Ramos (cell line): ENCODE measurements around the gene IFI30.

Experiments
- in situ Hi-C: fragments of 300-500 bp; cut with MboI; formaldehyde crosslinking; loops from one replicate; pipeline ENCODE4 v1.14.3; 2022; ENCODE audit warnings: low sequenced_read_pairs; ENCODE audit not compliant: unreplicated experiment

The IFI30 gene

DNA sequence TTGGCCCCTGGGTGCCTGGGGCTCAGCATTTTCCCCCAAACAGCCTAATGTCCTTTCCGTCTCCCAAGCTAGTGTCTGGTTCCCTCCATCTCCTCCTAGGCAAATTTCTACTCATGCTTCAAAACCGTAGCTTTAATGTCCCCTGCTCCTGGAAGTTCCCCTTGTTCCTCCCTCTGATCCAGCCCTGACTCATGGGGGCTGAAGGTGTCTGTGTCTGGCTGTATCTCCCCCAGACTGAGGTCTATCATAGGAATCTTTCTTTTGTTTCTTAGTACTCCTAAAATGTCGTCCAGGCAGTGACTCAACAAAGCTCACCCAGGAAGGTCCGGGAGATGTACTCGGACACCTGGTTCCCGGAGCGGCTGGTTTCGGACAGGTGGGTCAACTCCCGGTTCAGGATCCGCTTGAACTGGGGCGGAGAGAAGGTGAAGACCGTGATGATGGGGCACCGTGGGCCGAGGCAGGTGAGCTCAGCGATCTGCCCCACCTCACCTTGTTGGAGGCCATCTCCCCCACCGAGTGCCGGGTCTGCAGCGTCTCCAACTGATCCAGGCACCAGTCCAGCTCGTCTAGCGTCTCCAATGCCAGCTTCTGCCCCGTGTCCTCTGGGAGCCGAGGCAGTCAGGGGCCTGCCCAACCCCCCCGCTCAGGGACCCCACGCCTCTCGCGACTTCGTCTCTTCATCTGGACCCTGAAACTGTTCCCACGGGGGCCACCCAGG is 46.5 kb downstream of the IFI30 start:
- in situ Hi-C loops, result no loop called here

DNA sequence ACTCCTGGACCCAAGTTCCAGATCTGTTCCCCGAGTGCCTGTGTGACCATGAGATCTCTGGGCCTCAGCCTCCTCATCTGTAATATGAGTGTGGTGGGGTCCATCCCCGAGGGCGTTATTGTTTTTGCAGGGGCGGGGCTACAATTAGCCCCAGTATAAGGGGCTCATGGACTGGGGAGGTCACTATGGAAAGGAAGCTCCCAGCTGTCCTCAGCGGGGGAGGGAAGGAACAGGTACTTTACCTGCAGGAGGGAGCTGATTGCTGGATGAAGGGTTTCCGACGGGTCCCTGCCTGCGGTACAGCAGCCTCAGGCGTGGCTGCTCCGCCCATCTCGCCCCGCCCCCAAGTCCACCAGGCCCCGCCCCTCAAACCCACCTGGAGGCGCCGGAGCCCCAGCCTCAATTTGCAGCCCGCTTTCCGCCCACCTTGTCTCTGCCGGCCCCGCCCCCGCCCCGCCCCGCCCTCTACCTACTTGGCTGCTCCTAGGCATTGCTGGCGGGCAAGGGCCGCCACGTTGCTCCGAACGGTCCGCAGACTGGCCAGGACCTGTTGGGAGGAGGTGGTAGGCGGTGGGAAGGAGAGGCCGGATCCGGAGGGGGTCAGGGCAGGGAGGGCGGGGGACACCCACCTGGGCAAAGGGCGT is 47.1 kb downstream of the IFI30 start:
- in situ Hi-C loops, result no loop called here

DNA sequence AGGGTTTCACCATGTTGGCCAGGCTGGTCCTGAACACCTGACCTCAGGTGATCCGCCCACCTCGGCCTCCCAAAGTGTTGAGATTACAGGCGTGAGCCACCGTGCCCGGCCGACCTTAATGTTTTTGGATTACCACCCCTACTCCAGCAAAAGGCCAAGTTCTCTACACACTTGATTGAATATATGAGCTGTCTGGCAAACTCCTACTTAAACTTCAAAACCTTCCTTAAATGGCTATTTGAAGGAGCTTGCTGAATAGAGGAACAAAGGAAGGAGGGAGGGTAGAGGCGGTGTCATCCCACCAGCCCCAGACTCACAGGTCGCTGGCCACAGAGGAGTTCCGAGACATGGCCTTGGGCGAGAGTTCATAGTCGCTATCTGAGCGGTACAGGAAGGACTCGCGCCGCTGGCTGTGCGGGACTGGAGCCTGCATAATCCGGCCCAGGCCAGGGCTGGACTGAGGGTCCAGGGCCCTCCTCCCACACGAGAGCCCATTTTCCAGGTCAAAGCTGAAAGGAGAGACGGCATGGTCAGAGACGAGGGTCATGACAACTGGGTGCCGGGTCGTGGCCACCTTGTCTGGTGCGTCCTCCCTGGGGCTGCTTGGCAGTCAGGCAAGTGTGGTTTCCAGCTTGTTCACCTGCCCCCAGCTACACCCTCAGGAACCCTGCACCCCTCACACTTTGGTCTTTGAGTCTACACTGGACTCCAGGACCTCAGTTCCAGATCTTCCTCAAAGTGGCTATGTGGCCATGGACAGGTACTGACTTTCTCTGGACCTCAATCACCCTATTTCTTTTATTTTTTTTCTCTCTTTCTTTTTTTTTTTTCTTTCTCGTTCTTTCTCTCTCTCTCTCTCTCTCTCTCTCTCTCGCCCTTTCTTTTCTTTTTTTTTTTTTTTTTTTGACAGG is 48.5 kb downstream of the IFI30 start:
- in situ Hi-C loops, result no loop called here

DNA sequence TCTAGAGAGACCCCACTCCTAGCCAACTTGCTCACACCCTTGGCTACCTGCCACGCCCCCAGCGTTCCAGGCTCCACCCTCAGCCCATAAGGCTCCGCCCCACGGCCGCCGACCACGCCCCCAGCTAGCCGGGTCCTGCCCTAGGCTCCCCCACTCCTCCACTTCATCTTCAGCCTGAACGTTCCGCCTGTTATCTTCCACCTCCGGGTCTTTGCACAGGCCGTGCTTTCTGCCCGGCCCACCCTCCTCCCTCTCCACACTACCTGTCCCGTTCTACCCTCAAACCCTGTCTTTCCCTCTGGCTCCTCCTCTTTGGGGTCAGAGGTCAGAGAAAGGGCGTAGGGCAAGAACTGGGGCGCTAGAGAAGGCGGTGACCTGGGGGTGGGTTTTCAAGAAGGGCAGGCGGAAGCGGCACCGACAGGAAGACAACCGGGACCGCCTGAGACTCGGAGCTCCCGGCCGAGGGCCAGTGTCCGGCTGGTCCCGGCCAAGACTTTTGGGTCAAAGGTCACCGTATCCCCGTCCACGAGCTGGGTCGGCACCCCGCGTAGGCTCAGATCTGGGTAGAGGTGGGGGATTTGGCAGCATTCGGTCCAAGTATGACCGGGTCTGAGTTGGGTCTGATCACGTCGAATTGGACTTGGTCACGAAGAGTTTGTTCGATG is 50.4 kb downstream of the IFI30 start:
- in situ Hi-C loops, result no loop called here

DNA sequence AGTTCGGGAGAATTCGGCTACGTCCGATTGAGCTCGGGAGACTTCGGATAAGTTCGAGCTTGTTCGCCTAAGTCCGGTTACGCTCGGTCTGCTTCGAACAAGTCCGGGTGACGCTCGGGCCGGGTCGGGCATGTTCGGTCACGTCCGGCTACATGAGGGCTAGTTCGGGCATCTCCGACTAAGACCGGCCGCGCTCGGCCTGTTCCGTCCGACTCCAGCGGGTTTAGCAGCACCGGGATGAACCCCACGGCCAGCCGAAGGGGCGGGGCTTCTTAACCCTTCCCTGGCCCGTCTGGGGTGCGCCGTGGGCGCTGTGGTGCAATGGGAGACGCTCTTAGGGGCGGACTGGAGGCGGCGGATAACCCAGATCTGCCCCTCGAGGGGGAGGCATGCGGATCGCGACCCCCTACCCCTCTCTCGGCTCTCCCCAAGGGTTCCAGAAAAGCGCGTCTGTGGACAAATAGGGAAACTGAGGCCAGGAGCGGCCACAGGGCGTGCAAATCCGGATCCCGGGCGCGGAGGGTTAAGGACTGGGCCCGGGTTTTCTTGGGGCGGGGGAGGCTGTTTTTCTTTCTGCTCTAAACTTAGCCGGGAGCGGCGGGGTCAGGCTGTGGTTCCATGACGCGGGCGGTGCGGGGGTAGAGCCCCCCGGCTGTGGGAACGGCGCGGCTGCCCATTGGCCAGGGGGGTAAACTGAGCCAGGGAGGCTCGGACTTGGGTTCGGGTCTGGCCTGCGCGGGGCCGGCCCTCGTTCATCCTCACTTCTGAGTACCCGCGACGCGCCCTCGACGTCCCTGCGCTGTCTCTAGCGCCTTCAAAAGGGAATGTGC is 51.1 kb downstream of the IFI30 start:
- in situ Hi-C loops, result no loop called here

DNA sequence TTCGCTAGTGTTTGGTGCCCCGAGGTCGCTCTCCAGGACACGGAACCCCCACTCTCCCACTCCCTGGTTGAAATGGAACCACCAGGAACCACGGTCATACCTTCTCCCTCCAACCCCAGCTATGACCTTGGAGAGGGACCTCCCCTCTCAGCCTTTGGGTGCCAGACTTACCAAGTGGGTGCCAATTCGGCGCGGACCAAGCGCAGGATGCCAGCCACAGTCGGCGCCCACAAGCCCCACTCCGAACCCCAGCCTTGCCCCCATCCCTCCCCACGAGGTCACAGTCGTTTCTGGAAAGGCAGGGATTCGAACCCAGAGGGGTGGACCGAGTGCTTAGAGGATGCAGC is 51.7 kb downstream of the IFI30 start:
- in situ Hi-C loops, result no loop called here

DNA sequence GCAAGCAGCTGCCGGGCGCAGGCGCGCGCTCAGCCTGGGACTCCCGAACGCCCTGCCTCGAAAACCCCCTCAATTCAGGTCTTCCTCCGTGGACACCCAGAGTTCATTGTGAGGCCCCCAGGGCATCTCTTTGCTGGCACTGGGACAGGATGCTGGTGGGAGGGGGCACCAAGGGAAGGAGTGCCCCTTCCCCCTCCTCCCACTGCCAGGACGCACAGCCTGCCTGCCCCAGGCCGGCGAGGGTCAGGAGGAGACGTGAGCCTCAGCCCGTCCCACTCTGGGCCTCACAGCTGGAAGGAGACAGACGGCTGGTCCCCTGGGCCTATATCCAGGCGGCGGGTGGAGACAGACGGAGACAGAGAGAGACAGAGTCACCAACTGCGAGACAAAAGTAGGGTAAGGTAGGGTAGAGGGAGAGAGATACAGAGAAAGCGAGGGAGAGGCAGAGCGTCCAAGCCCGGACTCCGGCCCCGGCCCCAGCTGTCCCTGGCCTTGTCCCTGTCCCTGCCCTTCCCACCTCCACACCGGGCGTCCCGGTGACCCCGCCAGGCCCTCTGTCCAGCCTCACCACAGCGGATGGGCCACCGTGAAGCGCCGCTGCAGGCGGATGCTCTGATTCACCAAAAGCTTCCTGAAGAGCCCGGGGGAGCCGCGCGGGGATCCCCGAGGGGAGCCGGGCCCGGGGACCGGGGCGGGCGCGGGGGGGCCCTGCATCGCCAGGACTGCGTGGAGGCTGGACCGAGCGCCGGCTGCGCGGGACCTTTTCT is 52.3 kb downstream of the IFI30 start, which contains the start of gene PDE4C:
Gene PDE4C (minus strand): TSS at position 737 of the 767 bp plus-strand sequence. CDS start 23 bp downstream, at position 714.
- in situ Hi-C loops, result no loop called here

DNA sequence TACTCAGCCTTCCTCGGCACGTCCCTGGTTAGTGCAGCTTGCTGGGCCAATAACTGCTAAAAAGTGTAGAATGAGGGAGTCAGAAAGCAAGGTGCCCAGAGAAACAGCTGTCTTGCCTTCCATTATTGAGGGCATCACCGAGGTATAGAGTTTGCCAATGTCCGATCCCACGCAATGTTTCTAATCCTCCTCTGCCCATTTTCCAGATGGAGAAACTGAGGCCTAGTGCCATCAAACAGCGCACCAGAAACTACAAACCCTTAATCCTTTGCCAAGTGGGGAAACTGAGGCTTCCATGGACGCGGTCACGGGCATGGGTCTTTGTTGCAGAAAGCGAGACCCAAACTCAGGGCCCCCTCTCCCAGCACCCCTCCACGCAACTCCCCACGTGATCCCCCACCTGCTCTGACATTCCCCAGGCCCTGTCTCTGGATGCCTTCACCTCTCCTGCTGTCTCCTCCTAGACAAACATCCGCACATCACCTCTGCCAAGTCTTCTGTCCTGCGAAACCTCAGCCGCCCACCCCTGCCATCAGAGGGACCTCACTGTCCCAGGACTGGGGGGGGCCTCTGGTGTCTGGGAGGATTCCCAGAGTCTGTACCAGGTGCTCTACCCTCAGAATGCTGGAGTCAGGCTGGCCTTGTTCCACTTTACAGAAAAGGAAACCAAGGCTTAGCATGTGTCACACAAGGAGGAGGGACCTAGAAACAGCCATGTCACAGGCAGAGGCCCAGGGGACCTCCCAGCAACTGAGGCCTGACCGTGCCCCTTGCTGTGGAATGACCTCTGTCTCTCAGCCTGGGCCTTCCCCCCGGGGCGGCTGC is 53.6 kb downstream of the IFI30 start:
- in situ Hi-C loops, result no loop called here
